HepG2 (cell line): ENCODE results near the gene SEPTIN12. TPM values are rescaled to one million over a fixed set of nuclear protein-coding genes. Genes with fewer than 3 reads are reported as not detected.

Source experiments
- ATAC-seq: fragments of 200-7000 bp; cut with Tn5 transposase; 3 replicates; pipeline ENCODE4 v1.9.1; 2020; ENCODE audit warnings: mild to moderate bottlenecking, moderate library complexity
- BruUV-seq: library from RNA; stranded (reverse); fragments of 400-500 nt; replicated peaks from 2 replicates; lab custom pipeline; 2021; lab: Mats Ljungman, UMichigan
- CTCF ChIA-PET: fragments of 300-600 bp; formaldehyde crosslinking; extraction: SDS; loops from one replicate; lab custom pipeline; 2021; ENCODE audit warnings: low total read pairs, inconsistent platforms, low intra/inter-chr PET ratio; lab: Yijun Ruan, JAX
- POLR2A ChIA-PET: fragments of 350-600 bp; sonication (Branson Sonifier 250); formaldehyde crosslinking; loops from one replicate; lab custom pipeline; 2020; ENCODE audit warnings: antibody characterized with exemption, inconsistent platforms; lab: Yijun Ruan, JAX
- DNase-seq: peaks from one replicate; pipeline ENCODE4 v3.0.0-alpha.2; 2015; ENCODE audit warnings: low spot score
- FAIRE-seq: peaks from 3 replicates; lab custom pipeline; 2011; peaks lifted over from hg19 to GRCh38; lab: Jason Lieb, UNC
- H2AFZ ChIP-seq: one replicate; pipeline ENCODE4 v1.6.1; 2011; ENCODE audit warnings: low read length, inconsistent platforms
- H3K27ac ChIP-seq: fragments of 300-600 bp; 3 replicates; pipeline ENCODE4 v1.8.0; 2011; ENCODE audit warnings: mixed run types, mild to moderate bottlenecking, mixed read lengths, low read length, inconsistent platforms; ENCODE audit not compliant: insufficient read depth; ENCODE audit errors: extremely low read length
- H3K27me3 ChIP-seq, 2 experiments: fragments of 200-600 bp in 1 of 2; 2 replicates in 1 of 2; 3 replicates in 1 of 2; pipeline versions ENCODE4 v1.6.0 to v1.8.0; 2011; ENCODE audit warnings: low read length in 2 of 2, mild to moderate bottlenecking in 2 of 2, moderate library complexity in 2 of 2, inconsistent platforms in 1 of 2; ENCODE audit not compliant: insufficient read depth in 2 of 2, control insufficient read depth in 1 of 2
- H3K36me3 ChIP-seq, 2 experiments: fragments of 200-600 bp in 1 of 2; replicated peaks in 1 of 2; 2 replicates in 1 of 2; 3 replicates in 1 of 2; pipeline versions ENCODE4 v1.5.1 to v1.8.0; 2011; ENCODE audit warnings: low read length in 2 of 2, inconsistent platforms in 1 of 2; ENCODE audit not compliant: insufficient read depth in 2 of 2, control insufficient read depth in 1 of 2
- H3K4me1 ChIP-seq: 2 replicates; pipeline ENCODE4 v1.5.1; 2012; ENCODE audit warnings: low read length, inconsistent platforms; ENCODE audit not compliant: insufficient read depth
- H3K4me2 ChIP-seq: 2 replicates; pipeline ENCODE4 v1.6.0; 2011; ENCODE audit warnings: low read depth, low read length, inconsistent platforms
- H3K4me3 ChIP-seq, 3 experiments: fragments of 200-600 bp in 1 of 3; sonication (generic), shearing (Covaris generic) in 1 of 3; replicated peaks in 1 of 3; 2 replicates each; pipeline ENCODE4 v1.5.1; 2011 to 2016; ENCODE audit warnings: low read length in 3 of 3, inconsistent platforms in 2 of 3, low read depth in 2 of 3, mild to moderate bottlenecking in 2 of 3, control low read depth in 1 of 3, mixed read lengths in 1 of 3; ENCODE audit not compliant: insufficient read depth in 1 of 3
- H3K79me2 ChIP-seq: one replicate; pipeline ENCODE4 v1.6.1; 2011; ENCODE audit warnings: low read length, inconsistent platforms; ENCODE audit not compliant: insufficient read depth
- H3K9ac ChIP-seq: 2 replicates; pipeline ENCODE4 v1.6.0; 2011; ENCODE audit warnings: mild to moderate bottlenecking, low read depth, low read length, inconsistent platforms; ENCODE audit not compliant: insufficient read depth
- H3K9me3 ChIP-seq: 2 replicates; pipeline ENCODE4 v1.5.1; 2012; ENCODE audit warnings: mild to moderate bottlenecking, low read length
- H4K20me1 ChIP-seq: 2 replicates; pipeline ENCODE4 v1.6.0; 2011; ENCODE audit warnings: inconsistent platforms, mild to moderate bottlenecking, low read length, moderate library complexity; ENCODE audit not compliant: insufficient read depth
- MTF1 ChIP-seq: sonication (generic); formaldehyde crosslinking; IDR thresholded peaks from 2 replicates; pipeline ENCODE4 v1.5.0; 2020; ENCODE audit warnings: missing genetic modification reagents
- MTF2 ChIP-seq: sonication (generic); formaldehyde crosslinking; IDR thresholded peaks from 2 replicates; pipeline ENCODE4 v1.5.0; 2020; ENCODE audit warnings: missing genetic modification reagents, borderline replicate concordance
- POLR2G ChIP-seq: fragments of 200-400 bp; formaldehyde crosslinking; IDR thresholded peaks from 2 replicates; pipeline ENCODE4 v1.6.1; 2018; ENCODE audit warnings: mild to moderate bottlenecking, low read depth, low read length, moderate library complexity
- TRIM22 ChIP-seq: fragments of 450-650 bp; IDR thresholded peaks from 2 replicates; pipeline ENCODE4 v1.6.1; 2017
- U2AF2 ChIP-seq: fragments of 200-400 bp; formaldehyde crosslinking; IDR thresholded peaks from 2 replicates; pipeline ENCODE4 v1.6.1; 2017; ENCODE audit warnings: low read depth, mild to moderate bottlenecking, low read length
- ZFP91 ChIP-seq: sonication (generic); formaldehyde crosslinking; IDR thresholded peaks from 2 replicates; pipeline ENCODE4 v1.9.0; 2022; ENCODE audit warnings: missing genetic modification reagents, mild to moderate bottlenecking, borderline replicate concordance
- ZNF280D ChIP-seq: sonication (generic); formaldehyde crosslinking; IDR thresholded peaks from 2 replicates; pipeline ENCODE4 v1.5.1; 2020; ENCODE audit warnings: mild to moderate bottlenecking, missing genetic modification reagents
- ZNF317 ChIP-seq: sonication (generic); formaldehyde crosslinking; IDR thresholded peaks from 2 replicates; pipeline ENCODE4 v1.5.0; 2020; ENCODE audit warnings: mild to moderate bottlenecking, missing genetic modification reagents
- ZNF503 ChIP-seq: sonication (generic); formaldehyde crosslinking; IDR thresholded peaks from 2 replicates; pipeline ENCODE4 v1.4.0; 2020; ENCODE audit warnings: missing genetic modification reagents
- ZNF746 ChIP-seq: sonication (generic); formaldehyde crosslinking; IDR thresholded peaks from 2 replicates; pipeline ENCODE4 v1.8.0; 2022; ENCODE audit warnings: mild to moderate bottlenecking, missing genetic modification reagents
- ZNF839 ChIP-seq: sonication (generic); formaldehyde crosslinking; IDR thresholded peaks from 2 replicates; pipeline ENCODE4 v1.4.0; 2020; ENCODE audit warnings: missing genetic modification reagents, mild to moderate bottlenecking, borderline replicate concordance
- ZSCAN25 ChIP-seq: sonication (generic); formaldehyde crosslinking; IDR thresholded peaks from 2 replicates; pipeline ENCODE4 v1.8.0; 2022; ENCODE audit warnings: mild to moderate bottlenecking, missing genetic modification reagents
- ZSCAN5A ChIP-seq: sonication (generic); formaldehyde crosslinking; IDR thresholded peaks from 2 replicates; pipeline ENCODE4 v1.8.0; 2022; ENCODE audit warnings: mild to moderate bottlenecking, missing genetic modification reagents, borderline replicate concordance
- WGBS: methylation state at CpG from one replicate; pipeline ENCODE4 v1.1.6; 2017; ENCODE audit warnings: low lambda C conversion rate; 5-methylcytosine and 5-hydroxymethylcytosine counted together
- in situ Hi-C: cut with HindIII; loops from 2 replicates; pipeline ENCODE4 v1.10.0; 2017; ENCODE audit warnings: low pct_unique_long_range_greater_than_20kb; ENCODE audit not compliant: extremely low pct_ligation_motif_present
- intact Hi-C: fragments of 100-400 bp; cut with micrococcal nuclease; formaldehyde crosslinking; loops from one replicate; pipeline ENCODE4 v1.10.0; 2022; ENCODE audit not compliant: unreplicated experiment
- polyA plus RNA-seq, 8 experiments: library from polyadenylated mRNA; depleted of rRNA in 3 of 8; stranded (reverse) in 7 of 8; unstranded in 1 of 8; fragments of >200 nt; fragmentation: Illumina TruSeq in 4 of 8; extraction: Trizol in 4 of 8; gene quantifications; 2 replicates each; pipeline versions ENCODE4 v1.2.1 to v1.2.3, GENCODE V29; 2011 to 2016; ENCODE audit warnings: low read depth in 4 of 8, missing spikeins in 1 of 8, mixed read lengths in 1 of 8; ENCODE audit not compliant: insufficient read depth in 1 of 8
- total RNA-seq, 5 experiments: library from RNA; depleted of rRNA; stranded (reverse); fragments of >200 nt; fragmentation: Illumina TruSeq; extraction: Trizol; gene quantifications; 2 replicates each; pipeline ENCODE4 v1.2.3, GENCODE V29; 2016; ENCODE audit warnings: low read depth in 1 of 5

Gene SEPTIN12
- total and polyA plus RNA-seq, 2 of the 13 experiments (the other 11 are each of a cell fraction or from before 2014, with no cell fraction given): 0.22 TPM; not detected in 1

- H3K4me2 ChIP-seq: no peak overlapping the region
- ChIA-PET POLR2A (no interaction called here), CTCF (no interaction called here)
- no peak overlapping the region for H2AFZ ChIP-seq
- H3K79me2 ChIP-seq: no peaks in the 10 kb centered on the region
- H3K9me3 ChIP-seq: no peaks in the 10 kb centered on the region
- H3K27ac ChIP-seq: no peak overlapping the region
- in situ Hi-C loops: no loop called here
- no peak overlapping the region for H3K4me3 ChIP-seq
- H3K4me1 ChIP-seq: peaks cover 13% of the 10 kb centered on the region
- intact Hi-C loops: no loop called here
- no peaks in the 10 kb centered on the region for H3K27me3 ChIP-seq
- H4K20me1 ChIP-seq: no peaks in the 10 kb centered on the region
- DNase-seq (no peak), FAIRE-seq (no peak), ATAC-seq (no peak)
- no peak overlapping the region for H3K9ac ChIP-seq
- H3K36me3 ChIP-seq: peaks cover 24 to 65% of the 10 kb centered on the region in 2 experiments
- WGBS: 97% methylated on average over 13 of the region's 16 CpGs
- no TSS peak for BruUV-seq
- TF ChIP-seq MTF2 (CRISPR knock-in tag) (no peak), ZSCAN5A (CRISPR knock-in tag) (no peak), ZSCAN25 (CRISPR knock-in tag) (no peak), U2AF2 (no peak), ZFP91 (CRISPR knock-in tag) (no peak), ZNF503 (CRISPR knock-in tag) (no peak), ZNF280D (no peak), ZNF746 (no peak), TRIM22 (no peak), ZNF317 (no peak), ZNF839 (CRISPR knock-in tag) (no peak), POLR2G (no peak), MTF1 (CRISPR knock-in tag) (no peak)
Observed at GRCh38 chr16:4813251-4814003, 25.3 kb upstream of the SEPTIN12 start.
